ENCODE measurements around the gene CD151.

DNA sequence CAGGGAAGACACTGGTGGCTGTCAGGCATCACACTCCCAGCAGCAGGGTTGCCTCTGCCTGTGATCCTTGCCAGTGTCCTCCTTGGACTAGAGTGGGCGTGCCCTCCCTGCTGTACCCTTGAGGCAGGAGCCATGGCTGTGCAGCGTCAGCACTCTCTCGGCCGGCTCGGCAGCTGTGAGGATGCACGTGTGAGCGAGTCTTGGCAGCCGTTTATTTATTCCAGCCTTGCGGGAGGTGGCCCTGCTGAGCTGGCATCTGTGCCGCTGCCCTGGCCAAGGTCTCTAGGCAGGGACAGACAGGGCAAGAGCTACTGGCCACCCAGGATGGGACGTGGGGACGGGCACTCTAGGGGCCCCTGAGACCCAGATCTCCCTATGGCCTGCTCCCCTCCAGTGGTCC lies 43.8 kb downstream of the CD151 start:
- TF ChIP-seq POLR2AphosphoS5 (IDR thresholded peaks at IDR 0.05; ENCODE audit: low read depth, low read length) (no peak), SIN3A (IDR thresholded peaks at IDR 0.05; ENCODE audit: borderline replicate concordance, insufficient read depth, low read length) (no peak)
- TF ChIP-seq, protein P1, sequence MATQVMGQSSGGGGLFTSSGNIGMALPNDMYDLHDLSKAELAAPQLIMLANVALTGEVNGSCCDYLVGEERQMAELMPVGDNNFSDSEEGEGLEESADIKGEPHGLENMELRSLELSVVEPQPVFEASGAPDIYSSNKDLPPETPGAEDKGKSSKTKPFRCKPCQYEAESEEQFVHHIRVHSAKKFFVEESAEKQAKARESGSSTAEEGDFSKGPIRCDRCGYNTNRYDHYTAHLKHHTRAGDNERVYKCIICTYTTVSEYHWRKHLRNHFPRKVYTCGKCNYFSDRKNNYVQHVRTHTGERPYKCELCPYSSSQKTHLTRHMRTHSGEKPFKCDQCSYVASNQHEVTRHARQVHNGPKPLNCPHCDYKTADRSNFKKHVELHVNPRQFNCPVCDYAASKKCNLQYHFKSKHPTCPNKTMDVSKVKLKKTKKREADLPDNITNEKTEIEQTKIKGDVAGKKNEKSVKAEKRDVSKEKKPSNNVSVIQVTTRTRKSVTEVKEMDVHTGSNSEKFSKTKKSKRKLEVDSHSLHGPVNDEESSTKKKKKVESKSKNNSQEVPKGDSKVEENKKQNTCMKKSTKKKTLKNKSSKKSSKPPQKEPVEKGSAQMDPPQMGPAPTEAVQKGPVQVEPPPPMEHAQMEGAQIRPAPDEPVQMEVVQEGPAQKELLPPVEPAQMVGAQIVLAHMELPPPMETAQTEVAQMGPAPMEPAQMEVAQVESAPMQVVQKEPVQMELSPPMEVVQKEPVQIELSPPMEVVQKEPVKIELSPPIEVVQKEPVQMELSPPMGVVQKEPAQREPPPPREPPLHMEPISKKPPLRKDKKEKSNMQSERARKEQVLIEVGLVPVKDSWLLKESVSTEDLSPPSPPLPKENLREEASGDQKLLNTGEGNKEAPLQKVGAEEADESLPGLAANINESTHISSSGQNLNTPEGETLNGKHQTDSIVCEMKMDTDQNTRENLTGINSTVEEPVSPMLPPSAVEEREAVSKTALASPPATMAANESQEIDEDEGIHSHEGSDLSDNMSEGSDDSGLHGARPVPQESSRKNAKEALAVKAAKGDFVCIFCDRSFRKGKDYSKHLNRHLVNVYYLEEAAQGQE (IDR thresholded peaks at IDR 0.05; ENCODE audit: insufficient read depth in 1 of 2, low read depth in 2 of 2, low read length in 2 of 2): no peak

All from PFSK-1 (cell line).